Measurements from ENCODE around the gene ABCC6. TPM values are rescaled to one million over a fixed set of nuclear protein-coding genes. Genes with fewer than 3 reads are reported as not detected.

ABCC6 gene
- total RNA-seq, 1 donor from 2014 or later: 1.5 TPM

DNA sequence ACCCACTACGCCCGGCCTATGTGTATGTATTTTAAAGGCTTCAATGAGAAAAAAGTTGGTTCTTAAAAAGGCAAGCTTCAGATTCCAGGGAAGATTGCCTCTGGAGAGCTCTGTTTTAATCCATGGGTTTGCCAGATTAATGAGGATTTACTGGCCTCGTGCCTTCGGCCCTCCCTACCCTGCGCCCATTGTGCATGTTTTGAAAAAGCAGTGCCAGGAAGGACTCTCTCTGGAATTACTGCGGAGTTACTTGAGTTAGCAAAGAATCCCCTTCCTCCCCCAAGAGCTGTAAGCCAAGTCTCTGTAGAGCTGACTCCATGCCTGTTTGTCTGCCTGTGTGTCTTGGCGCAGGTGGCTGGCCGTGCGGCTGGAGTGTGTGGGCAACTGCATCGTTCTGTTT, 98.9 kb downstream of the ABCC6 start:
- H3K4me1 Mint-ChIP-seq (ENCODE audit: low read depth): peaks cover 4% of the 10 kb centered on the region
- peaks cover 12% of the 10 kb centered on the region for H3K9me3 Mint-ChIP-seq (ENCODE audit: low read depth)
- no peaks in the 10 kb centered on the region for H3K27me3 Mint-ChIP-seq (ENCODE audit: low read depth)
- H3K4me3 Mint-ChIP-seq (ENCODE audit: unreplicated experiment): no peak overlapping the region
- TF ChIP-seq, protein P1, sequence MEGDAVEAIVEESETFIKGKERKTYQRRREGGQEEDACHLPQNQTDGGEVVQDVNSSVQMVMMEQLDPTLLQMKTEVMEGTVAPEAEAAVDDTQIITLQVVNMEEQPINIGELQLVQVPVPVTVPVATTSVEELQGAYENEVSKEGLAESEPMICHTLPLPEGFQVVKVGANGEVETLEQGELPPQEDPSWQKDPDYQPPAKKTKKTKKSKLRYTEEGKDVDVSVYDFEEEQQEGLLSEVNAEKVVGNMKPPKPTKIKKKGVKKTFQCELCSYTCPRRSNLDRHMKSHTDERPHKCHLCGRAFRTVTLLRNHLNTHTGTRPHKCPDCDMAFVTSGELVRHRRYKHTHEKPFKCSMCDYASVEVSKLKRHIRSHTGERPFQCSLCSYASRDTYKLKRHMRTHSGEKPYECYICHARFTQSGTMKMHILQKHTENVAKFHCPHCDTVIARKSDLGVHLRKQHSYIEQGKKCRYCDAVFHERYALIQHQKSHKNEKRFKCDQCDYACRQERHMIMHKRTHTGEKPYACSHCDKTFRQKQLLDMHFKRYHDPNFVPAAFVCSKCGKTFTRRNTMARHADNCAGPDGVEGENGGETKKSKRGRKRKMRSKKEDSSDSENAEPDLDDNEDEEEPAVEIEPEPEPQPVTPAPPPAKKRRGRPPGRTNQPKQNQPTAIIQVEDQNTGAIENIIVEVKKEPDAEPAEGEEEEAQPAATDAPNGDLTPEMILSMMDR (IDR thresholded peaks at IDR 0.05): no peak
- no peak overlapping the region for H3K27ac Mint-ChIP-seq (ENCODE audit: unreplicated experiment)
- DNase-seq (ENCODE audit: low spot score): no peak
- H3K36me3 Mint-ChIP-seq (ENCODE audit: low read depth): peaks cover 41% of the 10 kb centered on the region

DNA sequence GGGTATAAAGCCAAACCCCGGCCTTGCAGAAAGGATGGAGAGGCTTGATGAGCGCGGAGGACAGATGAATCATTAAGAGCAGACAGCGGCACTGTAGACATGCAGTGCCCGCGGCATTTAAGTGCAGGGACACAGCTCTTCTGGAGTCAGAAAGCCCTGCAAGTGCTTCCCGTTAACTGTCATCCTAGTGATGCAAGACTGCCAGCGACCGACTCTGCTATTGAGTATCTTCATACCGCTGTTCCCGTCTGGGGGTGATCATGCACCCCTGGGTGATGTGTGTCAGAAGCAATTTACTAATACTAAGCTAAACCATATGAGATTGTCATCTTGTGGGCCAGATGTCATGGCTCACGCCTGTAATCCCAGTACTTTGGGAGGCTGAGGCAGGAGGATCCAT, 101.0 kb downstream of the ABCC6 start:
- peaks cover 45% of the 10 kb centered on the region for H3K36me3 Mint-ChIP-seq (ENCODE audit: low read depth)
- H3K4me1 Mint-ChIP-seq (ENCODE audit: low read depth): no peaks in the 10 kb centered on the region
- TF ChIP-seq, protein P1 (IDR thresholded peaks at IDR 0.05): no peak
- H3K27ac Mint-ChIP-seq (ENCODE audit: unreplicated experiment): no peak overlapping the region
- no peak overlapping the region for H3K4me3 Mint-ChIP-seq (ENCODE audit: unreplicated experiment)
- no peaks in the 10 kb centered on the region for H3K27me3 Mint-ChIP-seq (ENCODE audit: low read depth)
- H3K9me3 Mint-ChIP-seq (ENCODE audit: low read depth): peaks cover 15% of the 10 kb centered on the region
- no peak for DNase-seq (ENCODE audit: low spot score)

DNA sequence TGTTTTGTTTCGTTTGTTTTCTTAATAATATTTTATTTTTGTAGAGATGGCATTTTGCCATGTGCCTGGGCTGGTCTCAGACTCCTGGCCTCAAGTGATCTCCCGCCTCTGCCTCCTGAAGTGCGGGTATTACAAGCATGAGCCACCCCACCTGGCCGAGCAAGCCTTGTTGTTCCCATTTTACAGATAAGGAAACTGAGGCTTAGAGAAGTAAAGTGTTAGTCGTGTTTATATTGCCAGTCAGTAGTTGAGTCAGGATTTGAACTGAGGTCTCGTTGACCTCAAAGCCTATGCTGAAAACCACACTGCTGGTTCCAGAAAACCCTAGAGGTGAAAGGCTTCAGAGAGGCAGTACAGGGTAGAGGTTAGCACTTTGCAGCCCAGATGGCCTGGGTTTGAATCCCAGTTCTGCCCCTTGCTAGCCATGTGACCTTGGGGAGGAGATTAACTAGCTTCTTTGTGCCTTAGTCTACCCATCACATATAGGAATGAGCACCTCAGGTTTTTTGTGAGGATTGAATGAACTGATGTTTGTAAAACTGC, 102.0 kb downstream of the ABCC6 start:
- H3K36me3 Mint-ChIP-seq (ENCODE audit: low read depth): peaks cover 51% of the 10 kb centered on the region
- no peaks in the 10 kb centered on the region for H3K27me3 Mint-ChIP-seq (ENCODE audit: low read depth)
- H3K9me3 Mint-ChIP-seq (ENCODE audit: low read depth): peaks cover 15% of the 10 kb centered on the region
- no peak for DNase-seq (ENCODE audit: low spot score)
- TF ChIP-seq, protein P1 (IDR thresholded peaks at IDR 0.05): no peak
- H3K27ac Mint-ChIP-seq (ENCODE audit: unreplicated experiment): no peak overlapping the region
- H3K4me3 Mint-ChIP-seq (ENCODE audit: unreplicated experiment): no peak overlapping the region
- no peaks in the 10 kb centered on the region for H3K4me1 Mint-ChIP-seq (ENCODE audit: low read depth)

DNA sequence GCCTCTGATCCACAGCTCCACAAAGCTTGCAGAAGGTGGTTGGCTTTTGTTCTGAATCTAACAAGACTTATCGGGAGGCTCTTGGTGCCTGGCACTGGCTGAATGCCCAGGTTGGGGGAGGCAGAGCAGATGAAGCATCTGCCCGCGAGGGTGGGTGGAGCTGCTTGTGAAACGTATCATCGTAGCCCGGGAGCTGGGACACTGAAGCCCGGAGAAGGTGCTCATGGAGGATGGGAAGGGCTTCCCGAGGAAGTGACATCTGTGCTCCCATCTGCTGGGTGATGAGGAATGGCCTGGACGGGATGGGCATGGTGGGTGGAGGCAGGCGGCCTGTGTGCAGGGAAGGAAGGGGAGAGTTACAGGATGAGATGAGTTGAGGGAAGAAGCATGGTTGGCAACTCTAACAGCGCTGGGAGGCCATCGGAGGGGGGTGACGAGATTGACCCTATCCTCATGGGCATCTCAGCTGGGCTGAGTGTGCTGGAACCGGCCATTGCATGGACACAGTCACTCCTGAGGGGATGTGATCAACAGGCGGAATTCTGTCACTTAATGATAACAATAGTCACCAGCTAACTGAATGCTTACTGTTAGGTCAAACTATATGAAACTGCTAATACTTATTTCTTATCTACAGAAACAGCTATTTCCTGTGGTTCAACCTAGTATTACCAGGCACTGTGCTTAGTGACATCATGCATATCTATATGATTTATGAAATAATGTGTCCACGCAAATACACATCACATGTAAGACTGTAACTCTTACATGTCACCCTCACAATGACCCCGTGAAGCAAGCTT, 102.7 kb downstream of the ABCC6 start:
- no peaks in the 10 kb centered on the region for H3K4me1 Mint-ChIP-seq (ENCODE audit: low read depth)
- H3K4me3 Mint-ChIP-seq (ENCODE audit: unreplicated experiment): no peak overlapping the region
- no peak for DNase-seq (ENCODE audit: low spot score)
- H3K27ac Mint-ChIP-seq (ENCODE audit: unreplicated experiment): no peak overlapping the region
- TF ChIP-seq, protein P1 (IDR thresholded peaks at IDR 0.05): no peak
- H3K36me3 Mint-ChIP-seq (ENCODE audit: low read depth): peaks cover 48% of the 10 kb centered on the region
- no peaks in the 10 kb centered on the region for H3K27me3 Mint-ChIP-seq (ENCODE audit: low read depth)
- H3K9me3 Mint-ChIP-seq (ENCODE audit: low read depth): peaks cover 15% of the 10 kb centered on the region

DNA sequence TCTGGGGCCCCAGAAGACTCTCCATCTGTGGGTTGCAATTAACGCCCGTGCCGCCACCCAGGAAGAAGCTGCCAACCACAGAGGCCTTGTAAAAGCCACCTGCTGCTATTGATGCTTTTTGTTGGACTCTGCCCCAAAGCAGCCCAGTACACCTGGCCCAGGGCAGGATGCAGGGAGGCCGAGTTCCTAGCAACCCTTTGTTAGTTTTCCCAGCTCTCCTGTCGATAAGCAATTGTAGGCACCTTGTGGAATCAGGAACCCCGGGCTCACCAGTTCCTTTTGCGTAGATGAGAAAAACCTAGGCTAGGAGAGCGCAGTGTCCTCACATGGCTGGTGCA, 103.3 kb downstream of the ABCC6 start:
- TF ChIP-seq, protein P1 (IDR thresholded peaks at IDR 0.05): no peak
- Mint-ChIP-seq H3K27ac (ENCODE audit: unreplicated experiment) (no peak overlapping the region), H3K36me3 (ENCODE audit: low read depth) (peaks cover 48% of the 10 kb centered on the region), H3K4me1 (ENCODE audit: low read depth) (no peaks in the 10 kb centered on the region), H3K9me3 (ENCODE audit: low read depth) (peaks cover 14% of the 10 kb centered on the region), H3K27me3 (ENCODE audit: low read depth) (no peaks in the 10 kb centered on the region), H3K4me3 (ENCODE audit: unreplicated experiment) (no peak overlapping the region)
- no peak for DNase-seq (ENCODE audit: low spot score)
